Endothelial cell of umbilical vein (primary cell): ENCODE measurements around the gene OXLD1. TPM values are rescaled to one million over a fixed set of nuclear protein-coding genes. Genes with fewer than 3 reads are reported as not detected.

ENCODE experiments used
- BruUV-seq: library from RNA; stranded (reverse); fragments of 400-500 nt; replicated peaks from 2 replicates; lab custom pipeline; 2021; lab: Mats Ljungman, UMichigan
- CTCF ChIA-PET: fragments of 300-600, 350-600 bp; sonication (Branson Sonifier 250); formaldehyde crosslinking; loops from one replicate; lab custom pipeline; 2021; ENCODE audit warnings: antibody characterized with exemption, inconsistent platforms; lab: Charles Lee
- POLR2A ChIA-PET: fragments of 300-600, 350-600 bp; sonication (Branson Sonifier 250); formaldehyde crosslinking; loops from one replicate; lab custom pipeline; 2021; ENCODE audit warnings: antibody characterized with exemption, inconsistent platforms; lab: Charles Lee
- DNase-seq: peaks from one replicate; pipeline ENCODE4 v3.0.0-alpha.2; 2011; ENCODE audit warnings: low read depth, low spot score
- FAIRE-seq: peaks from 2 replicates; lab custom pipeline; 2011; peaks lifted over from hg19 to GRCh38; lab: Jason Lieb, UNC
- H2AFZ ChIP-seq: 2 replicates; pipeline ENCODE4 v1.6.0; 2012; ENCODE audit warnings: low read depth, low read length, control low read depth, inconsistent platforms
- H3K27ac ChIP-seq: 2 replicates; pipeline ENCODE4 v1.5.1; 2011; ENCODE audit warnings: low read depth, mild to moderate bottlenecking, control low read depth, low read length, moderate library complexity; ENCODE audit not compliant: insufficient read depth
- H3K27me3 ChIP-seq, 2 experiments: 2 replicates each; pipeline versions ENCODE4 v1.6.0 to v1.6.1; 2011; ENCODE audit warnings: low read length in 2 of 2, mixed read lengths in 1 of 2; ENCODE audit not compliant: control insufficient read depth in 2 of 2, insufficient read depth in 2 of 2
- H3K36me3 ChIP-seq, 2 experiments: 2 replicates in 1 of 2; 3 replicates in 1 of 2; pipeline ENCODE4 v1.5.1; 2011; ENCODE audit warnings: low read length in 2 of 2, mild to moderate bottlenecking in 1 of 2, moderate library complexity in 1 of 2; ENCODE audit not compliant: control insufficient read depth in 2 of 2, insufficient read depth in 2 of 2; ENCODE audit errors: extremely low read depth in 1 of 2
- H3K4me1 ChIP-seq: 3 replicates; pipeline ENCODE4 v1.5.1; 2011; ENCODE audit warnings: mild to moderate bottlenecking, low read length; ENCODE audit not compliant: control insufficient read depth, insufficient read depth; ENCODE audit errors: extremely low read depth
- H3K4me2 ChIP-seq: 2 replicates; pipeline ENCODE4 v1.6.1; 2011; ENCODE audit warnings: low read length, control low read depth, mixed read lengths; ENCODE audit not compliant: insufficient read depth
- H3K4me3 ChIP-seq, 3 experiments: fragments of 200-600 bp in 1 of 3; sonication (generic), shearing (Covaris generic) in 1 of 3; replicated peaks in 1 of 3; 2 replicates each; pipeline ENCODE4 v1.5.1; 2011 to 2016; ENCODE audit warnings: control low read depth in 3 of 3, low read length in 3 of 3, mild to moderate bottlenecking in 2 of 3, inconsistent platforms in 1 of 3, low read depth in 1 of 3, moderate library complexity in 1 of 3; ENCODE audit not compliant: insufficient read depth in 1 of 3
- H3K79me2 ChIP-seq: 2 replicates; pipeline ENCODE4 v1.6.0; 2012; ENCODE audit warnings: low read length, inconsistent platforms; ENCODE audit not compliant: control insufficient read depth, insufficient read depth
- H3K9ac ChIP-seq: replicated peaks from 2 replicates; pipeline ENCODE3; 2011; ENCODE audit warnings: low read length, control low read depth; ENCODE audit not compliant: insufficient read depth; ENCODE audit errors: extremely low read depth
- H3K9me1 ChIP-seq: replicated peaks from 3 replicates; pipeline ENCODE4 v1.6.0; 2011; ENCODE audit warnings: mild to moderate bottlenecking, low read length; ENCODE audit not compliant: control insufficient read depth, insufficient read depth; ENCODE audit errors: extremely low read depth
- H3K9me3 ChIP-seq: replicated peaks from 2 replicates; pipeline ENCODE4 v1.5.1; 2012; ENCODE audit warnings: low read length, inconsistent platforms; ENCODE audit not compliant: control insufficient read depth, insufficient read depth
- H4K20me1 ChIP-seq: replicated peaks from 2 replicates; pipeline ENCODE3; 2011; ENCODE audit warnings: mild to moderate bottlenecking, low read length; ENCODE audit not compliant: control insufficient read depth, insufficient read depth; ENCODE audit errors: extremely low read depth
- EZH2 ChIP-seq: IDR thresholded peaks from 2 replicates; pipeline ENCODE4 v1.6.1; 2012; ENCODE audit warnings: borderline replicate concordance, low read depth, mild to moderate bottlenecking, moderate library complexity, low read length, inconsistent platforms; ENCODE audit not compliant: severe bottlenecking
- FOS ChIP-seq: IDR thresholded peaks from 2 replicates; pipeline ENCODE4 v1.6.1; 2011; ENCODE audit warnings: mild to moderate bottlenecking, low read length, moderate library complexity, borderline replicate concordance; ENCODE audit not compliant: insufficient read depth
- JUN ChIP-seq: IDR thresholded peaks from 2 replicates; pipeline ENCODE4 v1.6.1; 2011; ENCODE audit warnings: borderline replicate concordance, low read depth; ENCODE audit not compliant: insufficient read length, insufficient read depth
- MYC ChIP-seq: IDR thresholded peaks from one replicate; pipeline ENCODE4 v1.6.1; 2011; ENCODE audit warnings: mild to moderate bottlenecking, low read depth, low read length
- POLR2A ChIP-seq: IDR thresholded peaks from 2 replicates; pipeline ENCODE4 v1.6.1; 2012; ENCODE audit warnings: low read depth, mild to moderate bottlenecking, control low read depth, low read length
- POLR2AphosphoS5 ChIP-seq: IDR thresholded peaks from 2 replicates; pipeline ENCODE4 v1.6.1; 2012; ENCODE audit warnings: low read depth, mild to moderate bottlenecking, control low read depth, low read length, moderate library complexity; ENCODE audit not compliant: insufficient read depth
- dilution Hi-C: fragments of 300-500 bp; cut with MboI; formaldehyde crosslinking; loops from one replicate; pipeline ENCODE4 v1.15.0; 2019; ENCODE audit warnings: low sequenced_read_pairs; ENCODE audit not compliant: extremely low pct_ligation_motif_present
- intact Hi-C: fragments of 100-400 bp; cut with micrococcal nuclease; formaldehyde crosslinking; loops from one replicate; pipeline ENCODE4 v1.10.0; 2022
- polyA plus RNA-seq, 4 experiments: library from polyadenylated mRNA; depleted of rRNA in 3 of 4; stranded (reverse) in 3 of 4; unstranded in 1 of 4; fragments of >200 nt; gene quantifications; 2 replicates each; pipeline versions ENCODE4 v1.2.1 to v1.2.3, GENCODE V29; 2011 to 2012; ENCODE audit warnings: missing spikeins in 1 of 4
- total RNA-seq: library from RNA; stranded (reverse); gene quantifications from 2 replicates; pipeline ENCODE4 v1.2.3, GENCODE V29; 2021
- TF ChIP-seq, protein P1 (sequence below): IDR thresholded peaks from 2 replicates; pipeline ENCODE4 v1.6.1; 2011; ENCODE audit not compliant: insufficient read depth, insufficient read length
- TF ChIP-seq, protein P2 (sequence below), 2 donors: IDR thresholded peaks; 1 replicate in 1 of 2; 2 replicates in 1 of 2; pipeline ENCODE4 v1.5.1; 2011; ENCODE audit warnings: low read length in 2 of 2, mild to moderate bottlenecking in 2 of 2, moderate library complexity in 2 of 2, control low read depth in 1 of 2, inconsistent platforms in 1 of 2, low read depth in 1 of 2; ENCODE audit not compliant: insufficient read depth in 1 of 2; ENCODE audit errors: extremely low read depth in 1 of 2

Gene OXLD1
- total and polyA plus RNA-seq, 2 donors (not counting 3 experiments of a cell fraction or from before 2014, with no cell fraction given) = 20.1 to 35.2 TPM

- POLR2A ChIA-PET = interaction anchor here (0.9 kb wide), 1 partner anchor 20 kb away, joined by 4 read pairs; the partner anchor contains the start of gene PDE6G
- Histone ChIP-seq H3K27me3 (no peaks in the 10 kb centered on the region), H3K9me1 (no peaks in the 10 kb centered on the region), H3K79me2 (peaks cover 47% of the 10 kb centered on the region), H3K4me1 (peaks cover 11% of the 10 kb centered on the region), H3K4me2 (peak within 1 kb of the TSS; percentile 94), H3K27ac (peak within 1 kb of the TSS; percentile 75), H3K36me3 (no peaks in the 10 kb centered on the region), H3K4me3 (peak within 1 kb of the TSS; percentile 70 to 91 (median 84)), H3K9ac (peak within 1 kb of the TSS; percentile 93), H4K20me1 (peaks cover 6% of the 10 kb centered on the region), H2AFZ (peak within 1 kb of the TSS; percentile 99), H3K9me3 (no peaks in the 10 kb centered on the region)
- dilution Hi-C loops = no loop called here
- FAIRE-seq (no peak), DNase-seq (peak; percentile 80)
- TF ChIP-seq FOS = no peak
- TF ChIP-seq MYC = no peak
- TF ChIP-seq JUN = no peak
- peak; percentile 81 for TF ChIP-seq POLR2A
- TF ChIP-seq EZH2 = no peak
- TF ChIP-seq, protein P1, sequence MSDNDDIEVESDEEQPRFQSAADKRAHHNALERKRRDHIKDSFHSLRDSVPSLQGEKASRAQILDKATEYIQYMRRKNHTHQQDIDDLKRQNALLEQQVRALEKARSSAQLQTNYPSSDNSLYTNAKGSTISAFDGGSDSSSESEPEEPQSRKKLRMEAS = peak; percentile 15
- TF ChIP-seq POLR2AphosphoS5 = peak; percentile 96
- TF ChIP-seq, protein P2, sequence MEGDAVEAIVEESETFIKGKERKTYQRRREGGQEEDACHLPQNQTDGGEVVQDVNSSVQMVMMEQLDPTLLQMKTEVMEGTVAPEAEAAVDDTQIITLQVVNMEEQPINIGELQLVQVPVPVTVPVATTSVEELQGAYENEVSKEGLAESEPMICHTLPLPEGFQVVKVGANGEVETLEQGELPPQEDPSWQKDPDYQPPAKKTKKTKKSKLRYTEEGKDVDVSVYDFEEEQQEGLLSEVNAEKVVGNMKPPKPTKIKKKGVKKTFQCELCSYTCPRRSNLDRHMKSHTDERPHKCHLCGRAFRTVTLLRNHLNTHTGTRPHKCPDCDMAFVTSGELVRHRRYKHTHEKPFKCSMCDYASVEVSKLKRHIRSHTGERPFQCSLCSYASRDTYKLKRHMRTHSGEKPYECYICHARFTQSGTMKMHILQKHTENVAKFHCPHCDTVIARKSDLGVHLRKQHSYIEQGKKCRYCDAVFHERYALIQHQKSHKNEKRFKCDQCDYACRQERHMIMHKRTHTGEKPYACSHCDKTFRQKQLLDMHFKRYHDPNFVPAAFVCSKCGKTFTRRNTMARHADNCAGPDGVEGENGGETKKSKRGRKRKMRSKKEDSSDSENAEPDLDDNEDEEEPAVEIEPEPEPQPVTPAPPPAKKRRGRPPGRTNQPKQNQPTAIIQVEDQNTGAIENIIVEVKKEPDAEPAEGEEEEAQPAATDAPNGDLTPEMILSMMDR (IDR thresholded peaks at IDR 0.05; ENCODE audit: extremely low read depth in 1 of 2, insufficient read depth in 1 of 2, low read depth in 1 of 2, low read length in 2 of 2) = no peak
- intact Hi-C loops = loop anchor here (2.0 kb wide), 1 partner anchor 30 kb away; the partner anchor contains the start of genes CCDC137 and OXLD1
- BruUV-seq = TSS peak; percentile 36
- CTCF ChIA-PET = interaction anchor here (1.0 to 1.1 kb wide), 2 partner anchors 11 to 29 kb away, joined by 3 to 4 read pairs; no protein-coding TSS in a partner anchor
These were observed 29.7 kb downstream of the OXLD1 start, which contains the start of the genes NPLOC4 and TSPAN10 for GRCh38 chr17:81636505-81637288. Gene NPLOC4 (minus strand): TSS chr17:81637112. CDS start chr17:81636930, 182 bp downstream. Gene TSPAN10 (plus strand): TSS chr17:81637196. CDS start chr17:81642413, 5,217 bp downstream.
